ENCODE measurements around the gene FAM118B.
A peak's percentile ranks its signal among the peaks of the same experiment; 100 is the strongest.
"Not testable (repeated sequence)": the region's sequence is repeated elsewhere in the genome, so short reads cannot be mapped to it uniquely, and the experiment has no call there.

FAM118B gene

GRCh38 chr11:126304457-126305075 lies 93.0 kb downstream of the FAM118B start:
- Histone ChIP-seq H3K9me3 (ENCODE audit: control insufficient read depth in 1 of 2, low read length in 2 of 2) (no peaks in the 10 kb centered on the region), H3K4me1 (ENCODE audit: control insufficient read depth in 1 of 2, insufficient read depth in 2 of 2, low read length in 2 of 2) (peaks cover 4 to 12% of the 10 kb centered on the region in 2 donors), H3K27ac (ENCODE audit: low read length) (peak overlapping the region; percentile 90), H3K36me3 (ENCODE audit: control insufficient read depth in 1 of 2, insufficient read depth in 2 of 2, low read length in 2 of 2) (no peaks in the 10 kb centered on the region), H3K27me3 (ENCODE audit: low read depth, low read length) (no peaks in the 10 kb centered on the region), H3K4me3 (ENCODE audit: low read depth in 1 of 2, low read length in 2 of 2) (peak overlapping the region; percentile 80)

DNA sequence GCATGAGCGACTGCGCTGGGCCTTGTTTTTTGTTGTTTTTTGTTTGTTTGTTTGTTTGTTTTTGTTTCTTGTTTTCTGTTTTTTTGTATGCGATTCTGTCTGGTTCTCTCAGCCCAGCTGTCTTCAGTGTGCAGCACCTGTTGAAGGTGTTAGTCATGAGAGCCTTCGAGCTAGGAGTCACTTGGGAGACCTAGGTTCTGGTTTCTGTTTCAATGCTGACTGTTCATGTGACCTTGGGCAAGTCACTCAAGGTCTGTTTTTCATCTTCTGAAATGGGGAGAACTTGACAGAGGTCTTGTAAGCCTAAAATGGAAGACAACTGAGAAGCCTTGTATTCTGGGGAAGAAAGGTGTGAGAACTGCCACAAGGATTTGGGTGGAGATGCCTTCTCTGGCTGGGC lies 94.1 kb downstream of the FAM118B start:
- no peaks in the 10 kb centered on the region for H3K27me3 ChIP-seq (ENCODE audit: low read depth, low read length)
- H3K9me3 ChIP-seq (ENCODE audit: control insufficient read depth in 1 of 2, low read length in 2 of 2), result no peaks in the 10 kb centered on the region
- no peak overlapping the region for H3K4me3 ChIP-seq (ENCODE audit: low read depth in 1 of 2, low read length in 2 of 2)
- H3K4me1 ChIP-seq (ENCODE audit: control insufficient read depth in 1 of 2, insufficient read depth in 2 of 2, low read length in 2 of 2), result peaks cover 5 to 18% of the 10 kb centered on the region in 2 donors
- H3K27ac ChIP-seq (ENCODE audit: low read length), result no peak overlapping the region
- no peaks in the 10 kb centered on the region for H3K36me3 ChIP-seq (ENCODE audit: control insufficient read depth in 1 of 2, insufficient read depth in 2 of 2, low read length in 2 of 2)

DNA sequence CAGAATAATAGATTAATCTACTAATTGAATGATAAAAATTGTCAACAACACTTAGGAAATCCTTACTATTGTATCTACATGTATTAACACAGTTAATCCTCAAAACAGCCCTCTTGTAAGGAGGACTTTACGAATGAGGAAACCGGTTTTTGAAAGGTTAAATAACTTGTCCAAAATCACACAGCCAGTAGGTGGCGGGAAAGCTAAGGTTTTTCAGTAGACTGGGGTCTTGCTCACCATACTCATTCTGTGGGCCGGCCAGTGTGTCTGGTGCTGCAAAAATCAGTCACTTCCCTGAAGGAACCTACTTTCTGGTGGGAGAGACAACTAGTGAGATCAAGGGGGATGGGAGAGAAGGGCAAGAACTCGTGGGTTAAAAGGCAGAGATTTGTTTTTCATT lies 96.1 kb downstream of the FAM118B start:
- no peak overlapping the region for H3K27ac ChIP-seq (ENCODE audit: low read length)

DNA sequence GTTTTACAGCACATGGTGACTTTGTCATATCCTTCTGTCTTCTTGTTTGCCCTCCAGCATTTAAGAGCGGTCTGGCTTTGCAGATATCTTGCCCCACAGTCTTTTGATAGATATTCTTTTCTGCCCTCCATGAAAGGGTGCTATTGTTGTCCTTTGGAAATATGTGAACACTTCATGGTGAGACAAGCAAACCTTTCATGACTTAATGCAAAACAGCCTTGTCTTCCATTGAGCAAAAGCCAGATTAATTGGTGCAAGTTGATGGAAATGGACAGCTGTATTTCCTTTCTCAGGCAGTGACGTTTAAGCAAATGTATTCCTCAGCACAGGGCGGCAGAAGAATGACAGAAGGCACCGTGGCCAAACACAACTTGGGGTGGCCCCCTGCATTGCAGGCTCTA lies 96.7 kb downstream of the FAM118B start:
- peaks cover 7 to 18% of the 10 kb centered on the region in 2 donors for H3K4me1 ChIP-seq (ENCODE audit: control insufficient read depth in 1 of 2, insufficient read depth in 2 of 2, low read length in 2 of 2)
- H3K36me3 ChIP-seq (ENCODE audit: control insufficient read depth in 1 of 2, insufficient read depth in 2 of 2, low read length in 2 of 2), result no peaks in the 10 kb centered on the region
- no peak overlapping the region for H3K4me3 ChIP-seq (ENCODE audit: low read depth in 1 of 2, low read length in 2 of 2)
- no peaks in the 10 kb centered on the region for H3K27me3 ChIP-seq (ENCODE audit: low read depth, low read length)
- H3K9me3 ChIP-seq (ENCODE audit: control insufficient read depth in 1 of 2, low read length in 2 of 2), result no peaks in the 10 kb centered on the region
- no peak overlapping the region for H3K27ac ChIP-seq (ENCODE audit: low read length)

More for the DNA sequence above, 96.1 kb downstream of the FAM118B start:
- Histone ChIP-seq H3K4me3 (ENCODE audit: low read depth in 1 of 2, low read length in 2 of 2) (no peak overlapping the region), H3K27me3 (ENCODE audit: low read depth, low read length) (no peaks in the 10 kb centered on the region), H3K9me3 (ENCODE audit: control insufficient read depth in 1 of 2, low read length in 2 of 2) (no peaks in the 10 kb centered on the region), H3K36me3 (ENCODE audit: control insufficient read depth in 1 of 2, insufficient read depth in 2 of 2, low read length in 2 of 2) (no peaks in the 10 kb centered on the region), H3K4me1 (ENCODE audit: control insufficient read depth in 1 of 2, insufficient read depth in 2 of 2, low read length in 2 of 2) (peaks cover 7 to 21% of the 10 kb centered on the region in 2 donors)

GRCh38 chr11:126308771-126309170 lies 97.2 kb downstream of the FAM118B start:
- not testable (repeated sequence) for H3K27me3 ChIP-seq (ENCODE audit: low read depth, low read length); H3K36me3 ChIP-seq (ENCODE audit: control insufficient read depth in 1 of 2, insufficient read depth in 2 of 2, low read length in 2 of 2); H3K27ac ChIP-seq (ENCODE audit: low read length); H3K4me3 ChIP-seq (ENCODE audit: low read depth in 1 of 2, low read length in 2 of 2); H3K9me3 ChIP-seq (ENCODE audit: control insufficient read depth in 1 of 2, low read length in 2 of 2)
- peaks cover 7 to 17% of the 10 kb centered on the region in 2 donors for H3K4me1 ChIP-seq (ENCODE audit: control insufficient read depth in 1 of 2, insufficient read depth in 2 of 2, low read length in 2 of 2)

- Histone ChIP-seq H3K9me3 (ENCODE audit: control insufficient read depth in 1 of 2, low read length in 2 of 2) (no peaks in the 10 kb centered on the region), H3K27me3 (ENCODE audit: low read depth, low read length) (no peaks in the 10 kb centered on the region), H3K4me3 (ENCODE audit: low read depth in 1 of 2, low read length in 2 of 2) (no peak overlapping the region), H3K4me1 (ENCODE audit: control insufficient read depth in 1 of 2, insufficient read depth in 2 of 2, low read length in 2 of 2) (peaks cover 3 to 13% of the 10 kb centered on the region in 2 donors), H3K36me3 (ENCODE audit: control insufficient read depth in 1 of 2, insufficient read depth in 2 of 2, low read length in 2 of 2) (no peaks in the 10 kb centered on the region), H3K27ac (ENCODE audit: low read length) (no peak overlapping the region)
These were observed 98.8 kb downstream of the FAM118B start for GRCh38 chr11:126310200-126310991.

- no peak overlapping the region for H3K4me3 ChIP-seq (ENCODE audit: low read depth in 1 of 2, low read length in 2 of 2)
- peaks cover 3 to 13% of the 10 kb centered on the region in 2 donors for H3K4me1 ChIP-seq (ENCODE audit: control insufficient read depth in 1 of 2, insufficient read depth in 2 of 2, low read length in 2 of 2)
- H3K9me3 ChIP-seq (ENCODE audit: control insufficient read depth in 1 of 2, low read length in 2 of 2), result no peaks in the 10 kb centered on the region
- H3K36me3 ChIP-seq (ENCODE audit: control insufficient read depth in 1 of 2, insufficient read depth in 2 of 2, low read length in 2 of 2), result no peaks in the 10 kb centered on the region
- H3K27me3 ChIP-seq (ENCODE audit: low read depth, low read length), result no peaks in the 10 kb centered on the region
- no peak overlapping the region for H3K27ac ChIP-seq (ENCODE audit: low read length)
These were observed 99.4 kb downstream of the FAM118B start for GRCh38 chr11:126310992-126311310.

GRCh38 chr11:126311401-126312291 lies 100.1 kb downstream of the FAM118B start:
- Histone ChIP-seq H3K4me3 (ENCODE audit: low read depth in 1 of 2, low read length in 2 of 2) (no peak overlapping the region), H3K27me3 (ENCODE audit: low read depth, low read length) (no peaks in the 10 kb centered on the region), H3K9me3 (ENCODE audit: control insufficient read depth in 1 of 2, low read length in 2 of 2) (no peaks in the 10 kb centered on the region), H3K4me1 (ENCODE audit: control insufficient read depth in 1 of 2, insufficient read depth in 2 of 2, low read length in 2 of 2) (peaks cover 3 to 13% of the 10 kb centered on the region in 2 donors), H3K27ac (ENCODE audit: low read length) (no peak overlapping the region), H3K36me3 (ENCODE audit: control insufficient read depth in 1 of 2, insufficient read depth in 2 of 2, low read length in 2 of 2) (no peaks in the 10 kb centered on the region)
